Inflammatory macrophage treated with lipopolysaccharide for 4 hours (primary cell): ENCODE measurements around the gene DMPK.
A peak's percentile ranks its signal among the peaks of the same experiment; 100 is the strongest.
"Not testable (repeated sequence)": the region's sequence is repeated elsewhere in the genome, so short reads cannot be mapped to it uniquely, and the experiment has no call there.

ENCODE experiments used
- DNase-seq: peaks from one replicate; pipeline ENCODE4 v3.0.0-alpha.2; 2020

The DMPK gene

GRCh38 chr19:45767881-45768654 is 14.2 kb downstream of the DMPK start:
- DNase-seq: peak; percentile 14

DNA sequence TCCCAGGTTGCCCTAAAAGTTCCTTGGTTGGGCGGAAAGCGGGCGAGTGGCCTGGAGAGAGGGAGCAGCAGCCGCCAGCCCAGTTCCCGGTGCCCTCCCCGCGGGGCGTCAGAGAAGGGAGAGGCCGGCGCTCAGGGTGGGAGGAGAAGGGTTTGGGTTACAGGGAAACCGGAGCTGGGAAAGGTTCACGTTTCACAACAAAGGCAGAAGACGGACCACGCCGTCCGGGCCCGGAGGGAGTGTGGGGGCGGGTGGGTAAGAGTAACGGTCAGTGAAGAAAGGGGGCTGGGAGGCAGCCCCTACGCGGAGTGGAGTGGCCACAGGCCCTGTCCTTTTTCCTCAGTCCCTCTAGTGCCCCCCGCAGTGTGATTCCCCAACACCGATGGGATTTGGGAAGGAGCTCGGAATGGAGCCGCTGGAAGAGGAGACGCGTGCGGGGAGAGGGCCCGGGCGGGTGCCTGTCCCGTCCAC is 14.8 kb downstream of the DMPK start:
- no peak for DNase-seq

DNA sequence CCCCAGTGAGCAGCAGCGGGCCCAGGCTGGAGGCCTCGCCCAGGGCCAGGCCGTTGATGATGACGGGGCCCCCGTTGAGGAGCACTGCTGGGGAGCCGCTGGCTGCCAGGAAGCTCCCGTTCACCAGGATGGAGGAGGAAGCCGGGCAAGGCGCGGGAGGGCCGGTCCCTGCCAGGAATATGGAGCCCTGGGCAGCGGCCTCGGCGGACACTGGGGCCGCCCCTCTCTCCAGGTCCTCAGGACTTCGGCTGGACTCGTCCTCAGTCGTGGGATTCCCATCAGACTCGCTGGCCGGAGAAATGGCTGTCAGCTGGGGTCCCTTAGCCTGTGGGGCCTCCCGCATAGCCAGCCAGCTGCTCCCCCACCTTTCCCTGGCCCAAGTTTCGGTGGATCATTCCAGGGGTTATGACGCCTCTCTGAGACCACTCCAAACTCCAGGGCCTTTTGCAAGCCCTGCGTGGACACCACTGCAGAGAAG is 15.4 kb downstream of the DMPK start:
- DNase-seq: no peak

DNA sequence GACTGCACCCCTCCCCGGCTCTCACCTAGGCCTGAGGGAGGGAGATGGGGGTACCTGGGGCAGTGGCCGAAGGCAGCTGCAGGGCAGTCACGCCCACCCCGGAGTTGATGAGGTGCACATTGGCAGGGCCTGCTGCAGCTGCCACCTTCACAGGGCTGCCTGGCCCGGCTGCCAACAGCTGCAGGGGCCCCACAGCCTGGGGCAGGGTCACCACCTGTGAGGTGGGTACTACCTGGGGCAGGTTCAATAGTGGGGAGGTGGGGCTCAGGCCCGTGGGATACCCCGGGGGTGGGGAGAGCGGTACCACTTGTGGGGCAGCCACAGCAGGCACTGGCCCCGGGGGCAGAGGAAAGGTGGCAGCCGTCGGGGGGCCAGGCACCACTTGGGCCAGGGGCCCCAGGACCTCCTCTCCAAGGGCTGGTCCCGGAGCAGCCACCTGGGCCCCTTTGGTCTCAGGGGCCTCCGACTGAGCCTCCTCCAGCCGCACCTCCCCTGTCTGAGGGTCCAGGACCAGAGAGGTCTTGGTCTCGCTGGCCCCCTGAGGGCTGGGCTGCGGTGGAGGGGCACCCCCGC is 15.9 kb downstream of the DMPK start:
- DNase-seq: no peak

- no peak for DNase-seq
Observed at GRCh38 chr19:45765702-45766295, 16.5 kb downstream of the DMPK start.

GRCh38 chr19:45764945-45765701 is 17.2 kb downstream of the DMPK start:
- DNase-seq: no peak

- DNase-seq: no peak
Observed at GRCh38 chr19:45764475-45764874, 17.8 kb downstream of the DMPK start.

DNA sequence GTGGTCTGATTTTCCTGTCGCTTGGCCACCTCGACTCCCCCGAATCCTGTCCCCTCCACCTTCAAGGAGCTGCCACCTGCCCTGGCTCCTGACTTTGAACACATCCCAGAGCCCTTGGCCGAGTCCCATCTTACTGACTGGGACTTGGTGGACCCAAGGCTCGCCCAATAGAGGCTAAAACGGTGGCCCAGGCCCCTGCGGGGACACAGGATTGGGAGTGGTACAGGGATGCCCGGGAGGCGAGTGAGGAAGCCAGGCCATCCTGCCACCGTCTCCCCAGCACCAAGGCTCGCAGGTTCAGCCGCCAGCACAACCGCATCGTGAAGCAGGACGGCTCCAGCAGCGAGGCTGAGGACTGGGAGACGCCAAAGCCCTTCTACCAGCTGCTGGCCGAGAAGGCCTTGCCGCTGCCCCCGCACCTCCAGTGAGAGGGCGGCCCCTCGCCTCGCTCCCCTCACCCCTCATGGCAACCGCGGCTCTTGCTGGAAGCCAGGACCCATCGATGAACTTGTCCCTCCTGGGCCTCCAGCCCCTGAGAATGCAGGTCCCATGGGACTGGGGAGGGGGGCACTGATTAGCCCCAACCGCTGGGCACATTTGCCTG is 18.5 kb downstream of the DMPK start:
- DNase-seq: no peak

DNA sequence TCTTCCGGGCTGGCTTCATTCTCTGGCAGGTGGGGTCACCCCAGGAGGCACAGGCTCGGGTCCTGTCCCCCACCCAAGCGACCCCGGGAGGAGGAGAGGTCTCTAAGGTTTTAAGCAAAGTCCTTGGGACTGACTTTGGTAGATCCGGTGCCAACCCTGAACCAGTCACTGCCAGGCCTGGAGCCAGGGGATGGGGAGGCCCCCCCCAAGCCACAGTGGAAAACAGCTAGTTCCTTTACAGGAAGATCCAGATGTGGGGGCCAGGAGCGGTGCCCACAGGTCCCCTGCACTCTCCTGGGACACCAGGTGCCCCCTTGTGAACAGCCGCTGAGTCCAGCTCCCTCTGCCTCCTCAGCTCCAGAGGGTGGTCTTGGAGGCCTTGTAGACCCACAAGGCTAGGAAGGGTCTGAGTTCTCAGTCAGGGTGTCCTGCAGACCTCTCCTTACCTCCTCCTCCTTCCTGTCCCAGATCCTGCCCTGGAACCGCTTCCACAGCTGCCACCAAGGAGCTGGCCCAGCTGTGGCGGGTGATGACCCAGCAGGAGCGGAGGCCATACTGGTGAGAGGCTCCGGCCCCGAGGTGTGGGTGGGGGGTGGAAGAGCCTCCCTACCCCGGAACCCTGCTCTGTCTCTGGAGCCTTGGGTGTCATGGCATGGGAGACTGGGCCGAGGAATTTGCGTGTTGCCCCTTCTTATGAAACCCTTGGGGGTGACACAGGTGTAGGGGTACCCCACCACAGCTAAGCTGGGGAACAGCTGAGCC is 19.2 kb downstream of the DMPK start:
- no peak for DNase-seq

DNA sequence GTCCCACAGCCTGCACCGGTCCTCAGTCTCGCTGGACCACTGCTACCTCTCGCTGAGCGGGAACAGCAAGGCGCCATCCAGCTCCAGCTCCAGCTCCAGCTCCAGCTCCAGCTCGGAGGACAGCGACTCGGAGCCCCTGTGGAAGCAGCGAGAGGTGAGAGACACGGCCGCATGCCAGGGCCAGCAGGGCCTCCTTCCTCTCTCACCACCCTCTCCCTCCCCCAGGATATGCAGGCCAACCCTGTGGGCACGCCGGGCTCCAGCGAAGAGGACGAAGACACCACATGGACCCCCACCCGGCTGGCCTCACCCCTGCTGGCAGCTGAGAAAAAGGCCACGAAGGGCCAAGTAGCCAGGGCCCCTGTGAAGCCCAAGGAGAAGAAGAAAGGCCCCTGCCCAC is 20.6 kb downstream of the DMPK start:
- DNase-seq: no peak

GRCh38 chr19:45758921-45759320 is 23.4 kb downstream of the DMPK start:
- DNase-seq: no peak

DNA sequence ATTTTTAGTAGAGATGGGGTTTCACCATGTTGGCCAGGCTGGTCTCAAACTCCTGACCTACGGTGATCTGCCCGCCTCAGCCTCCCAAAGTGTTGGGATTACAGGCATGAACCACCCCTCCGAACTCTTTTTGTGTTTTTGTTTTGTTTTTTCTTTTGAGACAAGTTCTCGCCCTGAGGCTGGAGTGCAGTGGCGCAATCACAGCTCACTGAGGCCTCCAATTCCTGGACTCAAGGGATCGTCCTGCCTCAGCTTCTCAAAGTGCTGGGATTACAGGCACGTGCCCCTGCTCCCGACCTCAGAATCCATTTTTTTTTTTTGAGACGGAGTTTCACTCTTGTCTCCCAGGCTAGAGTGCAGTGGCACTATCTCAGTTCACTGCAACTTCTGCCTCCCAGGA is 24.6 kb downstream of the DMPK start:
- DNase-seq: no peak

GRCh38 chr19:45754323-45754722 is 28.0 kb downstream of the DMPK start:
- DNase-seq: no peak

DNA sequence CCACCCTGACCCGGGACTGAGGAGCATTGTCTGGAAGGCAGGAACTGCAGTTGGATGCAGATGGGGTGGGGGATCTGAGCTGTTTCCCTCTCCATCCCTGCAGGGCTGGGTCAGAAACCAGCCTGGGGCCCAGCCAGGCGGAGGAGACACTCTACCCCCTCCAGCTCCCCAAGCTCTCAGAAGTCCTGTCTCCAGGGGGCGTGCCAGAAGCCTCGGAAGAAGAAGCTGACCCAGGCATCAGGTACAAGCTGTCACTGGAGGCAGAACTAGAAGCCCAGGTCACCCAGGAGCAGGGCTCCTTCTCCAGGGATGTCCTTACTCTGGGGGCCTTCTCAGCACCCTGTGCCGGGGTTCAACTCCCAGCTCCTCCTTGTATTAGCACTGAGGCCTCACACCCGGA is 28.7 kb downstream of the DMPK start:
- no peak for DNase-seq

- peak; percentile 32 for DNase-seq
Observed at GRCh38 chr19:45752639-45753038, 29.7 kb downstream of the DMPK start.

GRCh38 chr19:45751483-45751882 is 30.8 kb downstream of the DMPK start:
- not testable (repeated sequence) for DNase-seq

DNA sequence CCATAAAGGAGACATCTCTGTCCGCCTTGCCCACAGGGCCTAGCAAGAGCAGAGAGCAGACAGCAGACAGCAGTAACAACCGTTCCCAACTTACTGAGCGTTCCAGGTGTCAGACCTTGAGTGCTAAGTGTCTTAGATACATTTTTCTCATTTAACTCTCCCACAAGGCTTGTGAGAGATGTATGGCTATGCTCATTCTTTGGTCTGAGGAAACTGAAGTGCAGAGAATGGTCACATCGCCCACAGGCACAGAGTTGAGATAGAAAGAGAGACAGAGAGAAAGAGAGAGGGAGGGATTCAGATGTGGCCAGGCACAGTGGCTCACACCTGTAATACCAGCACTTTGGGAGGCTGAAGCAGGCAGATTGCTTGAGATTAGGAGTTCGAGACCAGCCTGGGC is 34.8 kb downstream of the DMPK start:
- DNase-seq: no peak

- DNase-seq: no peak
Observed at GRCh38 chr19:45746866-45747265, 35.4 kb downstream of the DMPK start.

- no peak for DNase-seq
Observed at GRCh38 chr19:45745606-45746005, 36.7 kb downstream of the DMPK start.

DNA sequence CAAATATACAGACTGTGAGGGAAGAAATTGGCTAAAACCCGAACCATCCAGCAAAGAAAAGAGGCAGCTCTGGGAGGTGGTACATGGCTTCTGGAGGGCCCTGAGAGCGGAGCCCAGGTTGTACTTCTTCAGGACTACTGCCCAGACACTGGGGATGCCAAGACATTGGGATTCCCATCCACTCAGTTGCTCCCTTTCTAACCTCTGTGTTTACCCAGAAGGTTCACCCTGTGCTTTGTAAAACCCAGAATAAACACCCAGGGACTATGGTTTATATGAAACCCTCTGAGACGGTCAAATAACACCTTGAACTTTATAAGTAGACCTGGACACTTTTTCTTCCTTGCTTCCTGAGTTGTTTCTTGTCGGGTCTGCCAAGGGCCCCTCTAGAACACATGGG is 39.3 kb downstream of the DMPK start:
- no peak for DNase-seq

DNA sequence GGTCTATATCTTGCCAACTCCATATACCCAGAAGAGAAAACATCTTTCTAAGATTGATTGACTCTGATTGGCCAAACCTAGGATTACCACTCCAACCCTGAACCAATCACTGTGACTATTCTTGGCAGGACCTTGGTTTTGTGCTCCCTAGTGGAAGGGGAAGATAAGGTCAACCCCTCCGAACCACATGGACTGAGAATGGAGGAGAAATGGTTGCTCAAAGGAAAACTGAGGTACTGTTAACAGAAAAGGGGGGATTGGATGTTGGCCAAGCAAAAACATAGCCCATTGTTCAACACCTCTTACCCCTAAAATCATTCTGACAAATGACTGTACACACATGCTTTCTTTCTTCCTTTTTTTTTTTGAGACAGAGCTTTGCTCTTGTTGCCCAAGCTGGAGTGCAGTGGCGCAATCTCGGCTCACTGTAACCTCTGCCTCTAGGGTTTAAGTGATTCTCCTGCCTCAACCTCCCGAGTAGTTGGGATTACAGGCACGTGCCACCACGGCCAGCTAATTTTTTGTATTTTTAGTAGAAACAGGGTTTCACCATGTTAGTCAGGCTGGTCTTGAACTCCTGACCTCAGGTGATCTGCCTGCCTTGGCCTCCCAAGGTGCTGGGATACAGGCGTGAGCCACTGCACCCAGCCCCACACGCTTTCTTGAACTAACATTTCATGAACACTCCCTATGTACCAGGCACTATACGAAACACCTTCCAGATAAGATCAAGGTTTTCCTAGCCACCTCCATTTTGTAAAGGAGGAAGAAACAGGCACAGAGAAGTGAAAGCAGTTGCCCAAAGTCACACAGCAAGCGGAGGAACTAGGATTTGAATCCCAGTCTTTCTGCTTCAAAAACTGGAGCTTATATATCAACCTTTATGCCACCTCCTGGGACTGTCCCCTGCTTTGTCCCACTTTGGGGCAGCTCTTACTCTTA is 42.5 kb downstream of the DMPK start:
- peak; percentile 61 for DNase-seq
